ENCODE data around the gene GET3.

The GET3 gene

GRCh38 chr19:12789904-12790619, 52.8 kb downstream of the GET3 start:
- peak overlapping the region; percentile 91 for H3K4me3 ChIP-seq (ENCODE audit: low read depth, low read length)
- no peak for TF ChIP-seq CTCF (IDR thresholded peaks at IDR 0.05; ENCODE audit: low read depth, low read length)

- peak overlapping the region; percentile 91 for H3K4me3 ChIP-seq (ENCODE audit: low read depth, low read length)
- no peak for TF ChIP-seq CTCF (IDR thresholded peaks at IDR 0.05; ENCODE audit: low read depth, low read length)
Measured at GRCh38 chr19:12790628-12791344, 53.5 kb downstream of the GET3 start.

- H3K4me3 ChIP-seq (ENCODE audit: low read depth, low read length) = peak within 1 kb of the TSS; percentile 91
- TF ChIP-seq CTCF (IDR thresholded peaks at IDR 0.05; ENCODE audit: low read depth, low read length) = no peak
Measured at GRCh38 chr19:12791345-12792050, 54.2 kb downstream of the GET3 start, which contains the start of gene JUNB. JUNB (plus strand) TSS chr19:12791486; CDS start chr19:12791772, 286 bp downstream.

- peak overlapping the region; percentile 91 for H3K4me3 ChIP-seq (ENCODE audit: low read depth, low read length)
- no peak for TF ChIP-seq CTCF (IDR thresholded peaks at IDR 0.05; ENCODE audit: low read depth, low read length)
Measured at GRCh38 chr19:12792051-12792852, 55.0 kb downstream of the GET3 start.

GRCh38 chr19:12792853-12793289, 55.6 kb downstream of the GET3 start:
- peak overlapping the region; percentile 91 for H3K4me3 ChIP-seq (ENCODE audit: low read depth, low read length)
- no peak for TF ChIP-seq CTCF (IDR thresholded peaks at IDR 0.05; ENCODE audit: low read depth, low read length)

- H3K4me3 ChIP-seq (ENCODE audit: low read depth, low read length) = peak overlapping the region; percentile 91
- TF ChIP-seq CTCF (IDR thresholded peaks at IDR 0.05; ENCODE audit: low read depth, low read length) = no peak
Measured at GRCh38 chr19:12793290-12794195, 56.2 kb downstream of the GET3 start.
